ENCODE data around the gene HIP1.
"Not testable (repeated sequence)": the region's sequence is repeated elsewhere in the genome, so short reads cannot be mapped to it uniquely, and the experiment has no call there.

HIP1 gene

GRCh38 chr7:75734586-75735458 lies 3.9 kb downstream of the HIP1 start:
- no peaks in the 10 kb centered on the region for H3K9me3 ChIP-seq (ENCODE audit: low read length)
- H3K27me3 ChIP-seq (ENCODE audit: insufficient read depth, low read length) = no peaks in the 10 kb centered on the region
- no peak overlapping the region for H2AFZ ChIP-seq (ENCODE audit: low read depth, low read length)
- H3K4me3 ChIP-seq (ENCODE audit: low read length) = no peak overlapping the region
- H3K4me1 ChIP-seq (ENCODE audit: insufficient read depth, low read length) = peaks cover 17% of the 10 kb centered on the region
- H3K36me3 ChIP-seq (ENCODE audit: insufficient read depth, low read length) = no peaks in the 10 kb centered on the region

DNA sequence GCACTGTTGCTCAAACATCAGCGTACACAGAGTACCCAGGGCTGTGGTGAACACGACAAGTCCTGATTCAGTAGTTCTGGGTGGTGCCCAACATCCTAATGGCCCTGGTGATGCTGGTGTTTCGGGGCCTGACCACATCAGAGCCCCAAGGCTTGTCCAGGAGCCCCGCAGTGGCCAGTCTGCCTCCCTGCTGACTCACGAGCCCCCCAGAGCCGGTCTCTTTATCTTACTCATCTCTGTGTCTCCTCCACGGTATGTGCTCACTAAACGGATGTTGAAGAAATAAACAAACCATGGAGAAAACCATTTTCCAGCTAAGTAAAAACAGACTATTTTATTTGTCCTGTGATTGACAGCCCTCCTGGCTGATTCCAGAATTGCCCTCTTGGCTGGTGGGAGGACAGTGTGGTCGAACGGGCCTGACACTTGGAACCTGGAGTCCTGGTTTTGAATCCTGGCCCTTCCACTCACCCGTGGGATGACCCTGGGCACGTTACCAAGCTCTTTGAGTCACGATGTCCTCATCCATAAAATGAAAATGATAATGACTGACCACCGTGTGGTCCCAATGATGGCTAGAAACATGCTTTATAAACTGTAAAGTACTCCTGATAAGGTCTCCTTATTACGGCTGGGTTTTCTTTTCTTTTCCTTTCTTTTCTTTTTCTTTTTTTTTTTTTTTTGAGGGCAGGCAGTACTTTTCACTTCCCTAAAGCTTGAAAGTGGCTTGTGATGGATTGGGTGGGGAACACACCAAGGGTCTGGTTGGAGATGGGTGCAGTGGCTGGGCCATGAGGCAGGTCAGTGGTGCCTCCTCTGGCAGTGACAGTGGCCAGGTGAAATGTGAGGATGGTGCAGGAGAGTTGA lies 5.7 kb downstream of the HIP1 start:
- H3K4me1 ChIP-seq (ENCODE audit: insufficient read depth, low read length) = peaks cover 14% of the 10 kb centered on the region
- no peak overlapping the region for H3K4me3 ChIP-seq (ENCODE audit: low read length)
- no peaks in the 10 kb centered on the region for H3K36me3 ChIP-seq (ENCODE audit: insufficient read depth, low read length)
- no peaks in the 10 kb centered on the region for H3K9me3 ChIP-seq (ENCODE audit: low read length)
- H2AFZ ChIP-seq (ENCODE audit: low read depth, low read length) = no peak overlapping the region
- no peaks in the 10 kb centered on the region for H3K27me3 ChIP-seq (ENCODE audit: insufficient read depth, low read length)

GRCh38 chr7:75732016-75732521 lies 6.7 kb downstream of the HIP1 start:
- no peaks in the 10 kb centered on the region for H3K27me3 ChIP-seq (ENCODE audit: insufficient read depth, low read length)
- no peaks in the 10 kb centered on the region for H3K9me3 ChIP-seq (ENCODE audit: low read length)
- H2AFZ ChIP-seq (ENCODE audit: low read depth, low read length) = no peak overlapping the region
- H3K4me3 ChIP-seq (ENCODE audit: low read length) = no peak overlapping the region
- peaks cover 8% of the 10 kb centered on the region for H3K4me1 ChIP-seq (ENCODE audit: insufficient read depth, low read length)
- H3K36me3 ChIP-seq (ENCODE audit: insufficient read depth, low read length) = no peaks in the 10 kb centered on the region

DNA sequence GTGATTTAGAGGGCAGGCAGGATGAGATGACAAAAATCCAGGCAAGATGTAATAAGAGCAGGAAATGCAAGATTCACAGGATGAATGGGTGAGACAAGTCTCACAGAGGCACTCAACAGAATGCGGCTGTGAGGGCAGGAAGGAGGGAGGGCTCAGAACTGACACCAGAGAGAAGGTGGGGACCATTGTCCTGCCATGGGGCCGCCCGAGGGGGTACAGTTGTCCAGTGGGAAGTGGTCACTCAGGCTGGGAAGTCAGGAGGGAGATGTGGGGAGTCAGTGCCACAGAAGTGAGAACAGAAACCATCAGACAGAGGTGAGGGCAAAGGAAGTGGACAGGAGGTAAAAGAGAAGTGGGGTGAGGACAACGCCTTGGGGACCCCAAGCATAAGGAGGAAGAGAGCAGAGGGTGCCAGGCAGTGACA lies 8.9 kb downstream of the HIP1 start:
- H3K9me3 ChIP-seq (ENCODE audit: low read length) = no peaks in the 10 kb centered on the region
- H3K36me3 ChIP-seq (ENCODE audit: insufficient read depth, low read length) = no peaks in the 10 kb centered on the region
- peaks cover 6% of the 10 kb centered on the region for H3K4me1 ChIP-seq (ENCODE audit: insufficient read depth, low read length)
- H3K27me3 ChIP-seq (ENCODE audit: insufficient read depth, low read length) = no peaks in the 10 kb centered on the region
- H2AFZ ChIP-seq (ENCODE audit: low read depth, low read length) = no peak overlapping the region
- no peak overlapping the region for H3K4me3 ChIP-seq (ENCODE audit: low read length)

DNA sequence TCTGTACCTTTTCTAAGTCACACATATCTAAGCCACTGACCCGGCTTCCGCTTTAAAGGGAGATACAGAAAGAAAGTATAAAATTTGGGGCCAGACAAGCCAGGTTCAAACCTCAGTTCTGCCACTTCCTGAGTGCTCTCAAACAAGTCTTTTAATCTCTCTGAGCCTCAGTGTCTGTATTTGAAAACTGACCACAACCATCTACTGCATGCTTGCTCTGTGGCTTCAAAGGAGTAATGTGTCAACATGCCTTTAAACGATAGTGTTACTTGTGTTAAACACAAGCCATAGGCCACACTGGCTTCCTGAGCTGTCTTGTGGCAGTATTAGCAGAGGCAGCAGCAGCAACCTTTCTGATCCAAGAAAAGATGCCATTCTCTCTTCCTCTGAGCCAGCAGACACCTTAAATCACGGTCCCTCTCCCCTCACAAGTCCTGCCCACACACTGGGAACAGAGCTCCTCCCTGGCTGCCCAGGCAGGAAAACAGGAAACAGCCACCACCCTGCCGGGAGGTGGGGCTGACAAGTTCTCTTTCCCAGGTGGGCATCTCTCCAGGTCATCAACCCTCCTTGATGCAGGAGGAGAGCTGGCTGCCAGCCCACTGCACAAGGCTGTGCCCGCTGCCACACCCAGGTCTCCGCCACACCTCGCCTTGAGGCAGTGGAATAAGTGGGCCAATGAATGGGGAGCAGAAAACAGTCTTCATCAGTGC lies 10.7 kb downstream of the HIP1 start:
- Histone ChIP-seq H3K4me3 (ENCODE audit: low read length) (no peak overlapping the region), H3K27me3 (ENCODE audit: insufficient read depth, low read length) (no peaks in the 10 kb centered on the region), H3K4me1 (ENCODE audit: insufficient read depth, low read length) (peaks cover 5% of the 10 kb centered on the region), H2AFZ (ENCODE audit: low read depth, low read length) (no peak overlapping the region), H3K9me3 (ENCODE audit: low read length) (no peaks in the 10 kb centered on the region), H3K36me3 (ENCODE audit: insufficient read depth, low read length) (no peaks in the 10 kb centered on the region)

DNA sequence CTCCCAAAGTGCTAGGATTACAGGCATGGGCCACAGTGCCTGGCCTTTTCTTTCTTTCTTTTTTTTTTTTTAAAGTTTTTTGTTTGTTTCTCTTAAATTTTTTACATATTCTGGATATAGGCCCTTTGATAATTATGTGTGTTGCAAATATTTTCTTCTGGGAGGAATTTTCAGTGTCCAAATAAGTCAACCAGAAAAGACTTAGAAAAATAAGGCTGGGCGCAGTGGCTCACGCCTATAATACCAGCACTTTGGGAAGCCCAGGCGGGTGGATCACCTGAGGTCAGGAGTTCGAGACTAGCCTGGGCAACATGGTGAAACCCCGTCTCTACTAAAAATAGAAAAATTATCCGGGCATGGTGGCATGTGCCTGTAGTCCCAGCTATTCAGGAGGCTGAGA lies 11.4 kb downstream of the HIP1 start:
- H3K4me3 ChIP-seq (ENCODE audit: low read length); H2AFZ ChIP-seq (ENCODE audit: low read depth, low read length); H3K4me1 ChIP-seq (ENCODE audit: insufficient read depth, low read length); H3K9me3 ChIP-seq (ENCODE audit: low read length); H3K27me3 ChIP-seq (ENCODE audit: insufficient read depth, low read length); H3K36me3 ChIP-seq (ENCODE audit: insufficient read depth, low read length): not testable (repeated sequence)

DNA sequence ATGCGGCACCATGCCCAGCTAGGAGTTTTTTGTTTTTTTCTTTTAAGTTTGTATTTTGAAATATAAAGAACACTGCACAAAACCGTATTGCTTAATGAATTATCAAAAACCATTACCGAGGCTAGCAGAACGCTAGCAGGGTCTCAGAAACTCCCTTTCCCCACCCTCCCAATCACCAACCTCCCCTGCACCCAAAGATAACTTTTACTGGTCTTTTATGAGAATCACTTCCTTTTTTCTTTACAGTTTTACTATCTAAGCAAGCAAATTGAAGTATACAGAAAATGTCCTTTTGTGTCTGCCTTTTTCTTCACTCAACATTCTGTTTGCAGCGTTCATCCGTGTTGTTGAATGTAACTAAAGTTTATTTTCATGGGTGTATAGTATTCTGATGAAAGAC lies 13.4 kb downstream of the HIP1 start:
- H3K36me3 ChIP-seq (ENCODE audit: insufficient read depth, low read length) = no peaks in the 10 kb centered on the region
- no peak overlapping the region for H2AFZ ChIP-seq (ENCODE audit: low read depth, low read length)
- peaks cover 5% of the 10 kb centered on the region for H3K4me1 ChIP-seq (ENCODE audit: insufficient read depth, low read length)
- no peaks in the 10 kb centered on the region for H3K27me3 ChIP-seq (ENCODE audit: insufficient read depth, low read length)
- H3K9me3 ChIP-seq (ENCODE audit: low read length) = no peaks in the 10 kb centered on the region
- H3K4me3 ChIP-seq (ENCODE audit: low read length) = no peak overlapping the region

- Histone ChIP-seq H3K9me3 (ENCODE audit: low read length) (no peaks in the 10 kb centered on the region), H3K36me3 (ENCODE audit: insufficient read depth, low read length) (no peaks in the 10 kb centered on the region), H2AFZ (ENCODE audit: low read depth, low read length) (no peak overlapping the region), H3K4me1 (ENCODE audit: insufficient read depth, low read length) (no peaks in the 10 kb centered on the region), H3K4me3 (ENCODE audit: low read length) (no peak overlapping the region), H3K27me3 (ENCODE audit: insufficient read depth, low read length) (no peaks in the 10 kb centered on the region)
Observed at GRCh38 chr7:75723444-75723843, 15.3 kb downstream of the HIP1 start.

GRCh38 chr7:75722373-75722772 lies 16.4 kb downstream of the HIP1 start:
- H3K9me3 ChIP-seq (ENCODE audit: low read length) = no peaks in the 10 kb centered on the region
- H3K27me3 ChIP-seq (ENCODE audit: insufficient read depth, low read length) = no peaks in the 10 kb centered on the region
- no peak overlapping the region for H2AFZ ChIP-seq (ENCODE audit: low read depth, low read length)
- H3K4me3 ChIP-seq (ENCODE audit: low read length) = no peak overlapping the region
- H3K36me3 ChIP-seq (ENCODE audit: insufficient read depth, low read length) = no peaks in the 10 kb centered on the region
- H3K4me1 ChIP-seq (ENCODE audit: insufficient read depth, low read length) = no peaks in the 10 kb centered on the region

- H3K36me3 ChIP-seq (ENCODE audit: insufficient read depth, low read length); H3K4me3 ChIP-seq (ENCODE audit: low read length): not testable (repeated sequence)
Observed at GRCh38 chr7:75721922-75722321, 16.8 kb downstream of the HIP1 start.

DNA sequence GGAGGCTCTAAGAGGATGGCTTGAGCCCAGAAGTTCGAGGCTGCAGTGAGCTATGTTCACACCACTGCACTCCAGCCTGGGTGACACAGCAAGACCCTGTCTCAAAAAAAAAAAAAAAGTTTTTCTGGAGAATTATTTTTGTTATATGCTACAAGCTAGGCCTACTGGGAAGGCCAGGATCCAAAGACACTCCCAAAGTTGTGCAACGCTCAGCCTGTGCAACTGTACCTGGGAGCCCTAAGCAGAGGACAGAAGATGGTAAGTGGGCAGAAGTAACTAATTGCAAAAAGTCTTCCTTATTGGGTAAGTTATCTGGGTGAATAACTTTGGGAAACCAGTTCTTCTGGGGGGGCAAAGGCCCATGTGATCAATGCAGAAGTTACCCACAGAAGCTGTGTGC lies 17.3 kb downstream of the HIP1 start:
- H3K36me3 ChIP-seq (ENCODE audit: insufficient read depth, low read length) = no peaks in the 10 kb centered on the region
- no peak overlapping the region for H3K4me3 ChIP-seq (ENCODE audit: low read length)
- H3K4me1 ChIP-seq (ENCODE audit: insufficient read depth, low read length) = no peaks in the 10 kb centered on the region
- H3K27me3 ChIP-seq (ENCODE audit: insufficient read depth, low read length) = no peaks in the 10 kb centered on the region
- H2AFZ ChIP-seq (ENCODE audit: low read depth, low read length) = no peak overlapping the region
- no peaks in the 10 kb centered on the region for H3K9me3 ChIP-seq (ENCODE audit: low read length)

More at GRCh38 chr7:75721922-75722321, 16.8 kb downstream of the HIP1 start:
- not testable (repeated sequence) for H3K9me3 ChIP-seq (ENCODE audit: low read length); H3K4me1 ChIP-seq (ENCODE audit: insufficient read depth, low read length); H3K27me3 ChIP-seq (ENCODE audit: insufficient read depth, low read length); H2AFZ ChIP-seq (ENCODE audit: low read depth, low read length)

- Histone ChIP-seq H3K27me3 (ENCODE audit: insufficient read depth, low read length) (no peaks in the 10 kb centered on the region), H3K4me1 (ENCODE audit: insufficient read depth, low read length) (no peaks in the 10 kb centered on the region), H3K36me3 (ENCODE audit: insufficient read depth, low read length) (no peaks in the 10 kb centered on the region), H2AFZ (ENCODE audit: low read depth, low read length) (no peak overlapping the region), H3K4me3 (ENCODE audit: low read length) (no peak overlapping the region), H3K9me3 (ENCODE audit: low read length) (no peaks in the 10 kb centered on the region)
Observed at GRCh38 chr7:75719626-75720025, 19.1 kb downstream of the HIP1 start.
